Natural killer cell (primary cell): ENCODE data around the gene RBP2. TPM values are rescaled to one million over a fixed set of nuclear protein-coding genes. Genes with fewer than 3 reads are reported as not detected.

ENCODE experiments used
- ATAC-seq, 3 donors: fragments of 150-1000 bp in 2 of 3; fragments of 200-7000 bp in 1 of 3; cut with Tn5 transposase; 1 replicate in 1 of 3; 2 replicates in 2 of 3; pipeline ENCODE4 v1.10.0; 2021; ENCODE audit warnings: mild to moderate bottlenecking in 2 of 3, moderate library complexity in 2 of 3
- DNase-seq, 2 donors: peaks; one replicate each; pipeline versions ENCODE4 v3.0.0 to v3.0.0-alpha.2; 2013 to 2021; ENCODE audit warnings: mixed read lengths in 1 of 2
- H3K27ac ChIP-seq: one replicate; pipeline ENCODE4 v1.5.1; 2013; ENCODE audit warnings: mild to moderate bottlenecking, low read length
- H3K27me3 ChIP-seq: one replicate; pipeline ENCODE4 v1.6.1; 2013; ENCODE audit warnings: low read length; ENCODE audit not compliant: control insufficient read depth, insufficient read depth
- H3K36me3 ChIP-seq: one replicate; pipeline ENCODE4 v1.6.1; 2013; ENCODE audit warnings: low read length; ENCODE audit not compliant: control insufficient read depth, insufficient read depth
- H3K4me1 ChIP-seq: one replicate; pipeline ENCODE4 v1.6.1; 2013; ENCODE audit warnings: low read length; ENCODE audit not compliant: control insufficient read depth, insufficient read depth
- H3K4me3 ChIP-seq: one replicate; pipeline ENCODE4 v1.5.1; 2013; ENCODE audit warnings: low read length
- H3K9me3 ChIP-seq: one replicate; pipeline ENCODE4 v1.6.1; 2013; ENCODE audit warnings: low read length; ENCODE audit not compliant: control insufficient read depth, insufficient read depth
- H3K27ac Mint-ChIP-seq, 2 donors: one replicate each; pipeline ENCODE4 v1.8.0; 2022; ENCODE audit warnings: mild to moderate bottlenecking in 2 of 2, mixed read lengths in 2 of 2, moderate library complexity in 1 of 2
- H3K27me3 Mint-ChIP-seq, 2 donors: one replicate each; pipeline ENCODE4 v1.8.0; 2022; ENCODE audit warnings: low read depth in 2 of 2, mixed read lengths in 2 of 2
- H3K36me3 Mint-ChIP-seq: one replicate; pipeline ENCODE4 v1.8.0; 2022; ENCODE audit warnings: mixed read lengths
- H3K4me1 Mint-ChIP-seq, 2 donors: one replicate each; pipeline ENCODE4 v1.8.0; 2022; ENCODE audit warnings: mixed read lengths in 2 of 2
- H3K4me3 Mint-ChIP-seq: one replicate; pipeline ENCODE4 v1.8.0; 2022; ENCODE audit warnings: mild to moderate bottlenecking, moderate library complexity, mixed read lengths
- H3K9me3 Mint-ChIP-seq, 2 donors: one replicate each; pipeline ENCODE4 v1.8.0; 2022; ENCODE audit warnings: mixed read lengths in 2 of 2
- CTCF ChIP-seq: fragments of 200-600 bp; IDR thresholded peaks from one replicate; pipeline ENCODE4 v1.8.0; 2022; ENCODE audit warnings: antibody characterized with exemption
- WGBS: methylation state at CpG from one replicate; pipeline ENCODE4 v1.1.7; 2013; ENCODE audit warnings: missing lambda C conversion rate; ENCODE audit not compliant: insufficient coverage; 5-methylcytosine and 5-hydroxymethylcytosine counted together
- intact Hi-C: fragments of 100-400 bp; cut with micrococcal nuclease; formaldehyde crosslinking; loops from one replicate; pipeline ENCODE4 v1.14.2; 2022
- total RNA-seq, 4 donors: library from RNA; stranded (reverse); fragments of 120-200 nt in 1 of 4; gene quantifications; one replicate each; pipeline versions ENCODE4 v1.2.3 to v1.2.4, GENCODE V29; 2013 to 2022

Gene RBP2
- total RNA-seq, 3 donors from 2014 or later (not counting 1 experiment from before 2014, with no cell fraction given): not detected

GRCh38 chr3:139523166-139523565, 46.9 kb upstream of the RBP2 start:
- Mint-ChIP-seq H3K9me3 (no peaks in the 10 kb centered on the region), H3K27ac (no peak overlapping the region), H3K27me3 (peaks cover 0 to 5% of the 10 kb centered on the region in 2 donors), H3K36me3 (no peaks in the 10 kb centered on the region), H3K4me1 (no peaks in the 10 kb centered on the region), H3K4me3 (no peak overlapping the region)
- Histone ChIP-seq H3K4me1 (no peaks in the 10 kb centered on the region), H3K9me3 (no peaks in the 10 kb centered on the region), H3K36me3 (no peaks in the 10 kb centered on the region), H3K27me3 (no peaks in the 10 kb centered on the region), H3K27ac (no peak overlapping the region), H3K4me3 (no peak overlapping the region)
- WGBS: 84% methylated on average over 5 of the region's 5 CpGs
- ATAC-seq: no peak
- no peak for TF ChIP-seq CTCF
- intact Hi-C loops: no loop called here
- no peak for DNase-seq

- H3K4me3 Mint-ChIP-seq: no peak overlapping the region
- no peak overlapping the region for H3K4me3 ChIP-seq
- no peaks in the 10 kb centered on the region for H3K4me1 ChIP-seq
- ATAC-seq: no peak
- no peaks in the 10 kb centered on the region for H3K9me3 ChIP-seq
- no peak for DNase-seq
- no peak overlapping the region for H3K27ac ChIP-seq
- no peak for TF ChIP-seq CTCF
- 29% methylated on average over 2 of the region's 2 CpGs for WGBS
- no peaks in the 10 kb centered on the region for H3K36me3 Mint-ChIP-seq
- no peaks in the 10 kb centered on the region for H3K36me3 ChIP-seq
- no peaks in the 10 kb centered on the region for H3K9me3 Mint-ChIP-seq
- no peak overlapping the region for H3K27ac Mint-ChIP-seq
- intact Hi-C loops: no loop called here
- no peaks in the 10 kb centered on the region for H3K4me1 Mint-ChIP-seq
- H3K27me3 ChIP-seq: no peaks in the 10 kb centered on the region
- peaks cover 0 to 5% of the 10 kb centered on the region in 2 donors for H3K27me3 Mint-ChIP-seq
These were observed 46.1 kb upstream of the RBP2 start for GRCh38 chr3:139522421-139522820.

- Mint-ChIP-seq H3K36me3 (no peaks in the 10 kb centered on the region), H3K27me3 (peaks cover 0 to 5% of the 10 kb centered on the region in 2 donors), H3K27ac (no peak overlapping the region), H3K4me3 (no peak overlapping the region), H3K4me1 (no peaks in the 10 kb centered on the region), H3K9me3 (no peaks in the 10 kb centered on the region)
- no peak for DNase-seq
- TF ChIP-seq CTCF: no peak
- H3K27ac ChIP-seq: no peak overlapping the region
- ATAC-seq: no peak
- no peaks in the 10 kb centered on the region for H3K9me3 ChIP-seq
- intact Hi-C loops: no loop called here
- H3K4me1 ChIP-seq: no peaks in the 10 kb centered on the region
- H3K4me3 ChIP-seq: no peak overlapping the region
- WGBS: no CpG with 5 or more reads among the region's 1 CpG
- H3K27me3 ChIP-seq: no peaks in the 10 kb centered on the region
- H3K36me3 ChIP-seq: no peaks in the 10 kb centered on the region
These were observed 45.5 kb upstream of the RBP2 start for GRCh38 chr3:139521816-139522215.

- WGBS: no CpG with 5 or more reads among the region's 3 CpGs
- Mint-ChIP-seq H3K4me1 (no peaks in the 10 kb centered on the region), H3K9me3 (no peaks in the 10 kb centered on the region), H3K4me3 (no peak overlapping the region), H3K27ac (no peak overlapping the region), H3K27me3 (peaks cover 0 to 5% of the 10 kb centered on the region in 2 donors), H3K36me3 (no peaks in the 10 kb centered on the region)
- intact Hi-C loops: no loop called here
- Histone ChIP-seq H3K27ac (no peak overlapping the region), H3K9me3 (no peaks in the 10 kb centered on the region), H3K36me3 (no peaks in the 10 kb centered on the region), H3K27me3 (no peaks in the 10 kb centered on the region), H3K4me3 (no peak overlapping the region), H3K4me1 (no peaks in the 10 kb centered on the region)
- DNase-seq: no peak
- no peak for TF ChIP-seq CTCF
- no peak for ATAC-seq
These were observed 44.8 kb upstream of the RBP2 start for GRCh38 chr3:139521144-139521543.
